HG02885 (cell line): ENCODE measurements around the gene TMEM225B.
"Not testable (repeated sequence)": the region's sequence is repeated elsewhere in the genome, so short reads cannot be mapped to it uniquely, and the experiment has no call there.

ENCODE experiments used
- ATAC-seq: cut with Tn5 transposase; IDR thresholded peaks from one replicate; pipeline ENCODE4 v1.9.1; 2021; ENCODE audit warnings: mild to moderate bottlenecking; ENCODE audit not compliant: unreplicated experiment, poor library complexity

TMEM225B gene

DNA sequence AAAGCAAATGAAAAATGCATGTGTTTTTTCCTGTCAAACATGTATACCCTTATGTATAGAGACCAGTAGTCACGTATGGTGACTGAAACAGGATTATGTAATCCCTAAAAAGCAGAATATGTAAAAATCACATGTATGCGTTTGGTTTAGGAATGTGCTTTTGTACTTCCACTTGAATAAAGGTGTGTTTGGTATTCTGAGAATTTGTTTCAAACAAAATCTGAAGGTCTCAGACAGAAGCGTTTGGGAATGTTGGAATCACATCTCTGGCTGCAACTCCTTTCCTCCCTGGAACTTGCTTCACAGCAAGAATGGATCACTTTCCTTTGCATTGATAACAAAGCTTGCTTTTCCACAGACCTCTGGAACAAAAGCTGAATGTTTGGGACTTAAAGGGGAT is 21.8 kb upstream of the TMEM225B start:
- ATAC-seq: no peak

DNA sequence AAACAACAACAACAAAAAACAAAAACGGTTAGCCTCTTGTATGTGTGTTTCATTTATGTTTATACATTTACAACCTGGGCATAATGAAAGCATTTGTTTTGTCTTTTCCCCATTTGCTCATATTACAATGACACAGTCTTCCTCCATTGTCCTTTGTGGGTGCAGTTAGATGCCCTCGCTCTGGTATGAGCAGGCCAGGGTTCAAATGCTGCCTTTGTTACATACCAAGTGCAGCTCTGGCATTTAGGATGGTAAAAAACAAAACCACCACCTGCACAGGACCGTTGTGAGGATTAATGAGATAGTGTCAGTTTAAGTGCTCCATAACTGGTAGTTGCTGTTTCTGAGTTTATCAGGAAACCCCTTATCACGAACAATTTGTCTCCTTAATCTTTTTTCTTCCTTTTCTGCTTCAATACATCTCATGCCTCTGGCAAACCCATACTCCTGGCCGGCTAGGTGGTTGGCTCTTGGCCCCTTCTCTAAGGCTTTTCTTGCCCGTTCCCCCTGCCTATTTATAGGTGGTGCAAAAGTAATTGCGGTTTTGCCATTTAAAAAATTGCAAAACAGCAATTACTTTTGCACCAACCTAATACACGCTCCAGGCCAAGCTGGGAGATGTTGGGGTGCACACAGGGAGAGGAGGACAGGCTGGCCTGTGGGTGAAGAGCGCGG is 18.6 kb upstream of the TMEM225B start:
- no peak for ATAC-seq

DNA sequence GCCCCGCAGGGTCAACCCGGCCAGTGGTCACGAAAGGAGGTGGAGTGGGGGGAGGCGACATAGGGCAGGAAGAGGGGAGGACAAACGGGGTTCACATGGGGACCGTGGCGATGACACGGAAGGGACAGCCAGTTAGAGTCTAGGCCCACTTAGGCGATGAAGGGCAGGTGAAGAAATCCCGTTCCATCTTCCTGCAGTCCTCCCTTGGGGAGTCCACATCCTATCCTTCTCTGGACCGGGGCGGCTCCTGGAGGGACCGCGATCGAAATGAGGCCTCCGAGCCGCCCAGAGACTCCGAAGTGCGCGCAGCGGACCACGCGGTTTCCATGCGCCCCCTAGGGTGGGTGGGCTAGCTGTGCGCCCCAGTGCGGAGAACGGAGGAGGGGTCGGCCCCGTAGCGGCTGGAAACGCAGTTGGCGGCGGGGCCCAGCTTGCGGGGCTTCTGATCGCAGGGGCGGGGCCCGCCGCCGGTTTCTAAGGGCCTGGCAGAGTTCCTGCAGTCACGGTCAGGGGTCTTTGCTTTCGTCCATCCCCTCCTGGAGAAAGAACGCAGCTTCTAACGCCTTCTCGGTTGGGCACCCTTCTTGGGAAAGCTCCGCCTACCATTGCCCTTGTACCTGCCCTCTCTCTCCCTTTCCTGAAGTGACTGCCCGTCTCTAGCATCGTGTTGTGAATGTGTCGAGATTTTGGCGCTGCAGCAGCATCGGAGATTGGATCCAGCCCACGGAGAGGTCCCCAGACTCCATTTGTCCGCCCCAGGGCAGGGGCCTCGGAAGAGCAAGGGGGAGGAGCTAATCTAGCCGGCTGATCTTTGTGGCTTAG is 17.9 kb upstream of the TMEM225B start:
- ATAC-seq: no peak

DNA sequence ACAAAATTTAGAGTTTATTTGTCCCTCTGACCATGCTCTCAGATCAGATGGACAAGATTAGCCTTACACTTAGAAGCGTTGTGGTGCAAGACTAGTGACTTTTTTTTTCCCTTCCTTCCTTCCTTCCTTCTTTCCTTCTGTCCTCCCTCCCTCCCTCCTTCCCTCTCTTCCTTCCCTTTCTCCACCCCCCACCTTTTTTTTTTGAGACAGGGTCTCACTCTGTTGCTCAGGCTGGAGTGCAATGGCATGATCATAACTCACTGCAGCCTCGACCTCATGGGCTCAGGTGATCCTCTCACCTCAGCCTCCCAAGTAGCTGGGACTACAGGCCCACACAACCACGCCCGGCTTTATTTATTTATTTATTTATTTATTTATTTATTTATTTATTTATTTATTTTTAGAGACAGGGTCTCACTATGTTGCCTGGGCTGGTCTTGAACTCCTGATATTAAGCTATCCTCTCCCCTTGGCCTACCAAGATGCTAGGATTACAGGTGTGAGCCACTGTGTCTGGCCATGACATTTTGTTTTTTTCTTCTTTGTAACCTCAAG is 17.2 kb upstream of the TMEM225B start:
- not testable (repeated sequence) for ATAC-seq

DNA sequence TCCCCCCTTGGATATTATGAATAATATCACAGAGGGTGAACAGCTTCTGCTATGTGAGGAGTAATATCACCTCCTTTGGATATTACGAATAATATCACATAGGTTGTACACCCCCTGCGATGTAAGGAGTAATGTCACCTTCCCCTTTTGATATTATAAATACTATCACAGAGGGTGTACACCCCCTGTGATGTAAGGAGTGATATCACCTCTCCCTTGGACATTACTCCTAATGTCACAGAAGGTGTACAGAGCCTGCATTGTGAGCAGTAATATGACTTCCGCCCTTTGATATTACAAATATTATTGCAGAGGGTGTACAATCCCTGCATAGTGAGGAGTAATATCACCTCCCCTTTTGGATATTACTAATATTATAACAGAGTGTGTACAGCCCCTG is 9.2 kb upstream of the TMEM225B start:
- ATAC-seq: no peak

DNA sequence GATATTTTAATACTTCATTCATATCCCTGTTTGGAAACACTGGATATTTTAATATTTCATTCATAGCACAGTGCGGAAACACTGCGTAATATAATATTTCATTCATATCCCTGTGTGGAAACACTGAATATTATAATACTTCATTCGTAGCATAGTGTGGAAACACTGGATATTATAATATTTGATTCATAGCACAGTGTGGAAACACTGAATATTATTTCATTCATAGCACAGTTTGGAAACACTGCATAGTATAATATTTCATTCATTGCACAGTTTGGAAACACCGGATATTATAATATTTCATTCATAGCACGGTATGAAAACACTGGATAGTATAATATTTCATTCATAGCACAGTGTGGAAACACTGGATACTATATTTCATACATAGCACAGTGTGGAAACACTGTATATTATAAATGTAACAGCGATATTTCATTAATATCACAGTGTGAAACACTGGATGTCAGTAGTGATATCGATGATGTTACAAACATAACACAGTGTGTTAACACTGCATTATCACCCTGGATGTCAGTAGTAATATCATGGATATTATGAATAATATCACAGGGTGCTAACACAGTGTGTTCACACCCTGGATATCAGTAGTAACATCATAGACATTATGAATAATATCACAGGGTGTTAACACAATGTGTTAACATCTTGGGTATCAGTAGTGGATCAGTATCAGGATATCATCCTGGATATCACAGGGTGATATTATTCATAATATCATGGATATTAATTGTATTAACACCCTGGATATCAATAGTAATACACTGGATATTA is 2.9 kb upstream of the TMEM225B start:
- no peak for ATAC-seq

DNA sequence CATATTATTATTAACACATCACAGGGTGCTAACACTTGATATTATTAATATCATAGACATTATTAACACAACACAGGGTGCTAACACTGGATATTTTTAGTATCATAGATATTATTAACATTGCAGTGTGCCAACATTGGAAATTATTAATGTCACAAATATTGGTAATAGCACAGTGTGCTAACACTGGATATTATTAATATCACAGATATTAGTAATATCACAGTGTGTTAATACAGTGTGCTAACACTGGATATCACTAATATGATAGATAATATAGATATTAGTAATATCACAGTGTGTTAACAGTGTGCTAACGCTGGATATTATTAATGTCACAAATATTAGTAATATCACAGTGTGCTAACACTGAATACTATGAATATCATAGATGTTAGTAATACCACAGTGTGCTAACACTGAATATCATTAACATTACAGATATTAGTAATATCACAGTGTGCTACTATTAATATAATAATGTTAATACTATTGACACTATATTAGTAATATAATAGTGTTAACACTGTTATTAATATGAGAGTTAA is 1.6 kb upstream of the TMEM225B start:
- ATAC-seq: no peak

DNA sequence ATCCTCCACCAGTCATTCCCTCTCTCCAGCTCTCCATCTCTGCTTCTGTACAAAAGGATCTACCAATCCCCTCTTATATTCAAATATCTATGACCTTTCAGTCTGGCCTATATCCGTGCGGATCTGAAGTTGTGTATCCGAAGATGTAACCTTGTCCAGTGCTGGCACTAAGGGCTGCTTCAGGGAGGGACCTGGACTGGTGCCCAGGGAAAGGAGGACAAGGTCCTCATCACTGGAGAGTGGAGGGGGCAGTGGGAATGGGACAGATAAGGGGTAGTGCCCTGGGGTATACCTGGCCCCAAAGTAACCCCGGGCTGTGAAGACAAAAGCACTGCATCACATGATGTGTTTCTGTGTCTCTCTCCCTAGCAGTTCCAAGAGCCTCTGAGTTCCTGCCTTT is 1.8 kb downstream of the TMEM225B start:
- no peak for ATAC-seq

DNA sequence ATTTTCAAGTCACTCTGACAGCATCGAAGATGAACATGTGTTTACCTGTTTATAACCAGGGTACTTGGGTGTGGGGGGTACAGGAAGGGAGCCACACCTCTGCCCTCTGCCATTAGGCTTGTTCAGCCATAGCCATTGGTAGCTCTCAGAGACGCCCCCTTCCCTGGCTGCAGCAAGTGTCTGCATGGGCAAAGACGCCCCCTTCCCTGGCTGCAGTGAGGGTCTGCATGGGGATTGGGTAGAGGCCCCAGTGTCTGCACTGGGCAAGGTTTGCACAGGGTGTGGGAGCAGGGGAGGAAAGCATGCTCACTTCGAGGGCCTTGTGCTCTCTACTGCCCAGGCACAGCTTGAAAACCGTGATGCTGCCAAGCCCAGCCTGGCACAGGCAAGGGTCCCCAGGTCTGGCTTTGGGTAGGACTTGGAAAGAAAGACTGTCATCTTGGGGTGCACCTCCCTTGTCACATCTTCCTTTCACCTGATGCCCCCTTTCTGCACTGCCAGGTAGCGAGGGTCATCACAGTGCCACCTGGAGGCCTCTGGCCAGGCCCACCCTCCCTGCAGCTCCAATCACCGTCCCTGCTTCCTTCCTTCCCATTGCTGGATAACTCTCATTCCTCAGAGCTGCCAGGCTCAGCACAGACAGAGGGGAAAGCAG is 3.7 kb downstream of the TMEM225B start:
- ATAC-seq: no peak

DNA sequence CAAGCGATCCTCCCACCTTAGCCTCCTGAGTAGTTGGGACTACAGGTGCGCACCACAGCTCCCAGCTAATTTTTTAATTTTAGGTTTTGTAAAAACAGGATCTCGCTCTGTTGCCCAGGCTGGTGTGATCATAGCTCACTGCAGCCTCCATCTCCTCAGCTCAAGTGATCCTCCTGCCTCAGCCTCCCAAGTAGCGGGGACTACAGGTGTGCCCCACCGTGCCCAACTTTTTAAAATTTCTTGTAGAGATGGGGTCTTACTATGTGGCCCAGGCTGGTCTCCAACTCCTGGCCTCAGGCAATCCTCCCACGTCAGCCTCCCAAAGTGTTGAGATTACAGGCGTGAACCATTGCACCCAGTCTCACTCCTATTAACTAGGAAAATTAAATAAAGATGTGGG is 7.5 kb downstream of the TMEM225B start:
- ATAC-seq: no peak

DNA sequence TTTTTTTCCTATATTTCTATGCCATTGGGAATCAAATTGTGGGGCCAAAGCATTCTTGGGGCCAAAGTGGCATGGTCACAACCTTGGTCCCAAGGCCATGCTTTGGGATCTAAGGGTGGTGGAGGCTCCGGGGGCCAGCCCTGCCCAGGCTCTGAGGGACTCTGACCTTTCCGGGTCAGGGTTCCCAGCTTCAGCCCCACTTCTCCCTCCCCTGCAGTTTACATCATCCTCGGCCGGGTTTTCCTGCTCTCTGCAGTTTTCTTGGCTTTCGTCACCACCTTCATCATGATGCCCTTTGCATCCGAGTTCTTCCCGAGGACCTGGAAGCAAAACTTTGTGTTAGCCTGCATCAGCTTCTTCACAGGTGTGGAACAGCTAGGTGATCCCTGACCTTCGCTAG is 8.5 kb downstream of the TMEM225B start:
- no peak for ATAC-seq

DNA sequence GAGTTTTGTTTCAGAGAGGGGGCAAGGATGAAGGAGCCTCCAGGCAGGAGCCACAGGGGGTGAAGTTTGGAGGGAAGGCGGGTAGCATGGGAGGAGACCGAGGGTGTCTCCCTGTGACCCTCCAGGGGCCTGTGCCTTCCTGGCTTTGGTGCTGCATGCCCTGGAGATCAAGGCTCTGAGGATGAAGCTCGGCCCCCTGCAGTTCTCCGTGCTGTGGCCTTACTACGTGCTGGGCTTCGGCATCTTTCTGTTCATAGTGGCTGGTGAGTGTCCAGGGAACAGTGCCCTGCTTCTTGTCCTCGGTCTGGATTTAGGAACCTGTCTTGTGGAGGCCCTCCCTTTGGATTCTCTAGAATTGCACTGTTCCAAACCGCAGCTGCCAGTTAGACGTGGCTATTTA is 9.5 kb downstream of the TMEM225B start:
- no peak for ATAC-seq

DNA sequence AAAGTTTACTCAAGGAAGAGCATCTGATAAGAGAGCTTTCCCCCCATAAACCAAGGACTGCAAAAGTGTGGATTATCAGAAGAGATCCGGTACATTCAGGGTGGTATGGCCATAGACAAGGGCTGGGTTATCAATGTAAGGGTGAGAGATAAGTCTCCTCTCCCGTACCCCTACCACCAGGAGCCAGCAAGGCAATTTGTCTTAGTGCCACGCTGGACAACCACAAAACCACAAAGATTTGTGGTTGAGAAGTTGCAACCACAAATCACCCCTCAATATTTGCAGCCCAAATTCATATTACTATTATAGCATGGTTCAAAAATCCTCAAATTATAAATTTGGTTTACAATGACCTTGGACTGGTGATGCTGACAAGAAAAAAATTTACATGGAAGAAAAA is 16.4 kb downstream of the TMEM225B start:
- no peak for ATAC-seq

DNA sequence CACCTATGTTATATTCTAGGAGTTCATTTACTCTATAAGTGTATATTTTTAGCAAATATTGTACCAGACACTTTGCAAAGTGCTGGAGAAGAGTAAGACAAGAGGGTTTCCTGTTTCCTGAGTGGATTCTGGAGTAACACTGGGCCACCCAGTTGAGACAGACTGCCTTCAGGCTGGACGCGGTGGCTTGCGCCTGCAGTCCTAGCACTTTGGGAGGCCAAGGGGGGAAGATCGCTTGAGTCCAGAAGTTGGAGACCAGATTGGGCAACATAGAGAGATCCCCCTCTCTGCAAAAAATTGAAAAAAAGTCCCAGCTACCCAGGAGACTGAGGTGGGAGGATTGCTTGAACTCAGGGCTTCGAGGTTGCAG is 17.9 kb downstream of the TMEM225B start:
- ATAC-seq: no peak

DNA sequence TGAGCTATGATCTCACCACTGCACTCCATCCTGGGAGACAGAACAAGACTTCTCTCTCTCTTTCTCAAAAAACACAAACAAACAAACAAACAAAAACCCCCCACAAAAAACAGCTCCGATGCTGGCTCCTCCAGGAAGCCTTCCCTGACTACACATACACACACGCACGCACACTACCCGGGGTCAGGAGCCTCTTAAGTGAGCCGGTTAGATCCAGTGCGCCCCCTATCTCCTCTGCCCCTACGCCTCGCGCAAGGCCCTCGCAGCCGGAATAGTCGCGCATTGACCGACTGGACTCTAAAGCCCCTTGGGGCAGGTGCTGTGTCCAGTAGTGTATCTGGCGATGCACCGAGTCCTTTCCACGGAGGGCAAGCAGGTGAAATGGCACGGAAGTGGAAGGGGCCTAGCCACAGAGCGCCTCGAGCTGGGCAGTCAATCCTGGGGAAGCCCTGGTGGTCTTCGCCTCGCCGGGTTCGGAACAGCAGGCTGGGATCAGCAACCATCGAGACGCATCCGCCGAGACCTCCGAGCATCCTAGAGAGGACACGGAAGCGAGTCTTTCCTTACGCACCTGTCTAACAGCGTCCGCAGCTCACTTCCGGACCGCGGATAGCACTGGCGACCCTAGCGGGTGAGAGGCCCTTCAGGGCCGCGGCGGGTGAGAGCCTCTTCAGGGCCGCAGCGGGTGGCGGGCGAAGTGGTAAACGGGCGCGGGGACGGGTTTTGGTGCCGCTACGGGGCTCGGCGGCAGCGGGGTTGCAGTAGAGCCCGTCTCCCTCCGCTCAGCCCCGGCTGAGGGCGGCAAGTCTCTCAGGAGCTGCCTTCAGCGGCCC is 18.5 kb downstream of the TMEM225B start, which contains the start of gene ZSCAN25:
ZSCAN25 (plus strand) TSS at position 588 of the 833 bp plus-strand sequence. CDS start 2,661 bp downstream, outside the sequence.
- ATAC-seq: peak; percentile 93

DNA sequence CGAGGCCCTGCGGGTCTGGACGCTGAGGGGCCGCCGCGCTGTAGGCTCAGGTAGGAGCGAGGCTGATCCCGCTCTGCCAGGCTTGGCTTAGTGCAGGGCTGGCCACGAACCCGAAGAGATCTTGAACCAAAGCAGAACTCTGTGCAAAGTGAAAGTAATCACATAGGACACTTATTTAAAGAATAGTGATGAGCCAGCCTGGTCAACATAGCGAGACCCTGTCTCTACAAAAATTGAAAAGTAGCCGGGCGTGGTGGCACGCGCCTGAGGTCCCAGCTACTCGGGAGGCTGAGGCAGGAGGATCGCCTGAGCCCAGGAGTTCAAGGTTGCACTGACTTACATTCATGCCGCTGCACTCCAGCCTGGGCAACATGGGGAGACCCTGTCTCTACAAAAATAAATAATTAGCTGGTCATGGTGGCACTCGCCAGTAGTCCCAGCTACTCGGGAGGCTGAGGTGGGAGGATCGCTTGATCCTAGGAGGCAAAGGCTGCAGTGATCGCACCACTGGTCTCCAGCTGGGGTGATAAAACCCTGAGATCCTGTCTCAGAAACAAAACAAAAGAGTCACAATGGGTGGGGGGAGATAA is 19.2 kb downstream of the TMEM225B start:
- peak; percentile 39 for ATAC-seq

DNA sequence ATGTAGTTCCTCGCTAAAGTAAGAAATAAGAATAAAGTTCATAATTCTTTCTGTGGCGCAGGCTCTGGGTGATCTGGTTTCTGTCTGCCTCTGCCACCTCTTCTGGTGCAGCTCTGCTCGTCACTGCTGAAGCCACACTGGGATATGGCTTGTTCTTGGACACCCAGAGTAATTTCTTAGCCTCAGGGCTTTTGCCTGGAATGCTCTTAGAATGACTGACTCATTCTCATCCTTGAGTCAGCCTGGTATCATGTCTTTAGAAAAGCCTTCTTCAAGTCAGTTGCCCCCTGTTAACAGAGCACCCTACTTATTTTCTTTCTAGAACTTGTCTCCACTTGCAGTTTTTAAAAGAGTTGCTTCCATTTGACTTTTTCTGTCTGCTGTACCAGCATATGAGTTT is 20.7 kb downstream of the TMEM225B start:
- no peak for ATAC-seq

DNA sequence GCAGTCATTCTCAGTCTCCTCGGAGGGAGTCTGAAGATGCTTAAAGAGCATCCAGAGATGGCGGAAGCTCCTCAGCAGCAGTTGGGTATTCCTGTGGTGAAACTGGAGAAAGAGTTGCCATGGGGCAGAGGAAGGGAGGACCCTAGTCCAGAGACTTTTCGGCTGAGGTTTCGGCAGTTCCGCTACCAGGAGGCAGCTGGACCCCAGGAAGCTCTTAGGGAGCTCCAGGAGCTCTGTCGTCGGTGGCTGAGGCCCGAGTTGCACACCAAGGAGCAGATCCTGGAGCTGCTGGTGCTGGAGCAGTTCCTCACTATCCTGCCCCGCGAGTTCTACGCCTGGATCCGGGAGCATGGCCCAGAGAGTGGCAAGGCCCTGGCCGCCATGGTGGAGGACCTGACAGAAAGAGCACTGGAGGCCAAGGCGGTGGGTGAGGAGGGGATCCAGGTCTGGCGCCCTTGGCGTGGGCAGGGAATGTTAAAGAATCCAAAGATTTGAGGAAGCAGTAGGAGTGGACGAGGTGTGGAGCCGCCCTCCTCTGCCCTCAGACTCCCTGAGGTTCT is 21.6 kb downstream of the TMEM225B start:
- ATAC-seq: no peak
